Upper lobe of left lung (tissue), 6 donors: Measurements from ENCODE around the gene PPP3CA. TPM values are rescaled to one million over a fixed set of nuclear protein-coding genes. Genes with fewer than 3 reads are reported as not detected.

Source experiments
- ATAC-seq, 2 donors: fragments of 200-7000 bp; cut with Tn5 transposase; one replicate each; pipeline ENCODE4 v1.9.1; 2022; ENCODE audit warnings: mild to moderate bottlenecking in 2 of 2, moderate library complexity in 2 of 2; ENCODE audit not compliant: low FRiP score in 2 of 2
- DNase-seq, 2 donors: peaks; one replicate each; pipeline ENCODE4 v3.0.0-alpha.2; 2019 to 2020
- H3K27ac ChIP-seq, 4 donors: fragments of 200-600 bp; sonication (generic); one replicate each; pipeline ENCODE4 v1.5.1; 2016 to 2019
- H3K27me3 ChIP-seq, 4 donors: fragments of 200-600 bp; sonication (generic); one replicate each; pipeline ENCODE4 v1.5.1; 2017 to 2019
- H3K36me3 ChIP-seq, 4 donors: fragments of 200-600 bp; sonication (generic); one replicate each; pipeline ENCODE4 v1.5.1; 2016 to 2019
- H3K4me1 ChIP-seq, 4 donors: fragments of 200-600 bp; sonication (generic); one replicate each; pipeline ENCODE4 v1.5.1; 2018 to 2019
- H3K4me3 ChIP-seq, 4 donors: fragments of 200-600 bp; sonication (generic); one replicate each; pipeline ENCODE4 v1.5.1; 2017 to 2019; ENCODE audit warnings: mild to moderate bottlenecking in 2 of 4, moderate library complexity in 1 of 4
- H3K9me3 ChIP-seq, 4 donors: fragments of 200-600 bp; sonication (generic); one replicate each; pipeline ENCODE4 v1.5.1; 2018 to 2019
- EP300 ChIP-seq, 4 donors: sonication (generic); formaldehyde crosslinking; IDR thresholded peaks; one replicate each; pipeline ENCODE4 v1.5.1; 2017; ENCODE audit warnings: antibody characterized with exemption in 4 of 4, control low read depth in 2 of 4
- POLR2A ChIP-seq, 4 donors: fragments of 450-650 bp; IDR thresholded peaks; one replicate each; pipeline ENCODE4 v1.5.1; 2016 to 2017; ENCODE audit warnings: antibody characterized with exemption in 4 of 4, mild to moderate bottlenecking in 2 of 4
- POLR2AphosphoS5 ChIP-seq, 2 donors: sonication (generic); formaldehyde crosslinking; IDR thresholded peaks; one replicate each; pipeline ENCODE4 v1.5.1; 2017; ENCODE audit warnings: antibody characterized with exemption in 2 of 2
- WGBS, 2 donors: methylation state at CpG; one replicate each; pipeline ENCODE4 v1.1.5; 2017 to 2018; 5-methylcytosine and 5-hydroxymethylcytosine counted together
- total RNA-seq, 6 donors: library from RNA; depleted of rRNA in 4 of 6; stranded (reverse); fragments of >200 nt in 4 of 6; gene quantifications; one replicate each; pipeline versions ENCODE4 v1.1.0 to v1.2.1, GENCODE V29; 2016 to 2021
- TF ChIP-seq, protein P1 (sequence below), 6 experiments: fragments of 450-650 bp in 4 of 6; fragments of 200-600 bp in 2 of 6; sonication (generic) in 2 of 6; IDR thresholded peaks; one replicate each; pipeline ENCODE4 v1.5.1; 2016 to 2019; ENCODE audit warnings: antibody characterized with exemption in 6 of 6
- donor health status: DM: no; HTN: no; CAD: no; lungs with moderate emphysema.
- donor health status: DM: no; HTN: yes; CAD: no; lungs with severe emphysema.

Gene PPP3CA
- total RNA-seq, 6 donors from 2014 or later: 28.3 to 62.0 (median 50.0) TPM

DNA sequence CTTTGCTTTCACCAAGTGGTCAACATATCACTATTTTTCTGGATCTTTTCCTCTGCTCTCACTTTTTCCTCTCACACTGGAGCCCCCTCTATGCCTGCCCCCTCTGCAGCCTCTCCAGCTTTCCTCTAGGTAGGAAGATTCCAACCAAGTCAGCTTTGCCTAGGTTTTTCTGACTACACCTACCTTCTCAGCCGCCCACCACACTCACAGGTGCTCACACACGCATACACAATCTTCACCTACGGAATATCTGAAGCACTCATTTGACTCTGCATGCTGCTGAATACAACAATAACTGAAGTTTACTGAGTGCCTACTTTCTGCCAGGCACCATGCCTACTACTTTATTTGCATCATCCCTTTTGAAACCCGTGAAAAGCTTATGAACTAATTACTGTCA is 328.0 kb downstream of the PPP3CA start:
- Histone ChIP-seq H3K9me3 (no peaks in the 10 kb centered on the region), H3K4me3 (no peak overlapping the region), H3K4me1 (peaks cover 0 to 17% (median 12%) of the 10 kb centered on the region in 4 donors), H3K36me3 (peaks cover 0 to 5% (median 2%) of the 10 kb centered on the region in 4 donors), H3K27ac (peak overlapping the region in 1 of 4 donors; percentile 52), H3K27me3 (no peaks in the 10 kb centered on the region)
- TF ChIP-seq EP300 (IDR thresholded peaks at IDR 0.05) (no peak), POLR2AphosphoS5 (IDR thresholded peaks at IDR 0.05) (no peak), POLR2A (IDR thresholded peaks at IDR 0.05) (no peak)
- TF ChIP-seq, protein P1, sequence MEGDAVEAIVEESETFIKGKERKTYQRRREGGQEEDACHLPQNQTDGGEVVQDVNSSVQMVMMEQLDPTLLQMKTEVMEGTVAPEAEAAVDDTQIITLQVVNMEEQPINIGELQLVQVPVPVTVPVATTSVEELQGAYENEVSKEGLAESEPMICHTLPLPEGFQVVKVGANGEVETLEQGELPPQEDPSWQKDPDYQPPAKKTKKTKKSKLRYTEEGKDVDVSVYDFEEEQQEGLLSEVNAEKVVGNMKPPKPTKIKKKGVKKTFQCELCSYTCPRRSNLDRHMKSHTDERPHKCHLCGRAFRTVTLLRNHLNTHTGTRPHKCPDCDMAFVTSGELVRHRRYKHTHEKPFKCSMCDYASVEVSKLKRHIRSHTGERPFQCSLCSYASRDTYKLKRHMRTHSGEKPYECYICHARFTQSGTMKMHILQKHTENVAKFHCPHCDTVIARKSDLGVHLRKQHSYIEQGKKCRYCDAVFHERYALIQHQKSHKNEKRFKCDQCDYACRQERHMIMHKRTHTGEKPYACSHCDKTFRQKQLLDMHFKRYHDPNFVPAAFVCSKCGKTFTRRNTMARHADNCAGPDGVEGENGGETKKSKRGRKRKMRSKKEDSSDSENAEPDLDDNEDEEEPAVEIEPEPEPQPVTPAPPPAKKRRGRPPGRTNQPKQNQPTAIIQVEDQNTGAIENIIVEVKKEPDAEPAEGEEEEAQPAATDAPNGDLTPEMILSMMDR (IDR thresholded peaks at IDR 0.05): no peak
- WGBS, 2 donors: 84 to 96% methylated on average over 4 of the region's 4 CpGs
- no peak for DNase-seq
- ATAC-seq: no peak

DNA sequence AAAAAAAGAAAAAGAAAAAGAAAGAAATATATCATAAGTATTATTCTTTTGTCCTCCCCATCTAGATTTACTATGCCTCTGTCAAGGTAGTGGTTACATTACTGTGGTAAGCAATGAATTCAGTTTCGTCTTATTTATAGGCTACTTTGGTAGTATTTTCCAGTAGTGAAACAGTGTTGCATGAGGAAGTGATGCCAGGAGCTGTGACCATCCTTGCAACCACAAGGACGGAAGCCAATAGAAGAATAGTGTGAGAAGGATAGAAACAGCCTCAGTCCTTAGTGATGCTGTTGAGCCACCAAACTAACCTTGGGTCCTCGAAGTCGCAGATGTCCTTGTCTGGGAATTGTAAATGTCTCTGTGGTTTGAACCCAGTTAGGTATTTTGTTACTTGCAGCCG is 328.5 kb downstream of the PPP3CA start:
- Histone ChIP-seq H3K4me3 (no peak overlapping the region), H3K4me1 (peaks cover 0 to 17% (median 12%) of the 10 kb centered on the region in 4 donors), H3K36me3 (peaks cover 0 to 5% (median 2%) of the 10 kb centered on the region in 4 donors), H3K27ac (no peak overlapping the region), H3K9me3 (no peaks in the 10 kb centered on the region), H3K27me3 (no peaks in the 10 kb centered on the region)
- peak in 1 of 2 donors; percentile 60 for ATAC-seq
- DNase-seq: no peak
- TF ChIP-seq POLR2AphosphoS5 (IDR thresholded peaks at IDR 0.05) (no peak), EP300 (IDR thresholded peaks at IDR 0.05) (no peak), POLR2A (IDR thresholded peaks at IDR 0.05) (no peak)
- TF ChIP-seq, protein P1 (IDR thresholded peaks at IDR 0.05): no peak
- 64 to 84% methylated on average over 5 of the region's 5 CpGs for WGBS, 2 donors

DNA sequence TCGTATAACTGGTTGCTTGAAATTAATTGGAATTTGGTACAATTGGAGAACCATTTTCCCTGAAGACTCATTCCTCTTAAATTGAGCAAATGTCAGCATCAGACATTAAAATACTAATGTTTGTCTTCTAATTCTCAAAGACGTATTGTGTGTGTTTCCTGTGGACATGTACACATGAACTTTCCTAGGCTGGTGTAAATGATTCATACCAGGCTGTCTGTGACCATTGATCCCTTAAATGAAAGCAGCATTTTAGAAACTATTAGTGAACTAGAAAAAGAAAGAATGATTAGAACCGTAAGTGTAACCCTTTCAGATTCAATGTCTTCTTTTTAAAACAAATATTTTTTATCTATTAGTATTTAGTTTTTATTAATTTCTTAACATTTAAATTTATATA is 332.9 kb downstream of the PPP3CA start:
- TF ChIP-seq POLR2AphosphoS5 (IDR thresholded peaks at IDR 0.05) (no peak), POLR2A (IDR thresholded peaks at IDR 0.05) (no peak)

DNA sequence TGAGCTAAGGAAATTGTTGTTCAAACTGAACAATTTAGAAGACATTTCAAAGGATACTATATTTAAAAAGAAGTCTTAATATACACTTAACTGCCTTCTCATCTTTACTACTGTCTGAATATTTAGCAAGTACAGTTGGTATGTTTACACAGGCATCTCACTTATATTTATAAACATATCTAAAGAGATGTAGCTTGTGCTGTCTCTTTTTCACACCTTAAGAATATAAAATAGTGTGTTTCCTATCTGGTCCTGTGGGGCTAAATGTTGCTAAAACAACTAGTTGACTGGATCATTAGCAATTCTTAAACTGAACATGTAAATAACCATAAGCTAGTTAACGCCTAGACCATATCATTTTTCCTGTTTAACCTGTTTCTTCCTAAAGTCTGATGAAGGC is 336.3 kb downstream of the PPP3CA start:
- TF ChIP-seq EP300 (IDR thresholded peaks at IDR 0.05) (no peak), POLR2A (IDR thresholded peaks at IDR 0.05) (no peak), POLR2AphosphoS5 (IDR thresholded peaks at IDR 0.05) (no peak)
- TF ChIP-seq, protein P1 (IDR thresholded peaks at IDR 0.05): no peak
- ATAC-seq (no peak), DNase-seq (no peak)
- WGBS, 2 donors: 83 to 93% methylated on average over 1 of the region's 1 CpG
- no peak overlapping the region for H3K4me3 ChIP-seq
- H3K4me1 ChIP-seq: no peaks in the 10 kb centered on the region
- no peaks in the 10 kb centered on the region for H3K36me3 ChIP-seq
- H3K27ac ChIP-seq: no peak overlapping the region
- no peaks in the 10 kb centered on the region for H3K9me3 ChIP-seq
- no peaks in the 10 kb centered on the region for H3K27me3 ChIP-seq

More for the DNA sequence above, 332.9 kb downstream of the PPP3CA start:
- Histone ChIP-seq H3K27me3 (no peaks in the 10 kb centered on the region), H3K36me3 (no peaks in the 10 kb centered on the region), H3K27ac (no peak overlapping the region), H3K9me3 (no peaks in the 10 kb centered on the region), H3K4me1 (no peaks in the 10 kb centered on the region), H3K4me3 (no peak overlapping the region)
- DNase-seq (no peak), ATAC-seq (no peak)
- 66 to 70% methylated on average over 3 of the region's 3 CpGs for WGBS, 2 donors

GRCh38 chr4:101009471-101009870 is 337.9 kb downstream of the PPP3CA start:
- ATAC-seq: no peak
- H3K27ac ChIP-seq: no peak overlapping the region
- no peak for DNase-seq
- no peaks in the 10 kb centered on the region for H3K27me3 ChIP-seq
- no peaks in the 10 kb centered on the region for H3K36me3 ChIP-seq
- TF ChIP-seq, protein P1 (IDR thresholded peaks at IDR 0.05): no peak
- WGBS, 2 donors: 81 to 83% methylated on average over 2 of the region's 2 CpGs
- H3K9me3 ChIP-seq: no peaks in the 10 kb centered on the region
- H3K4me3 ChIP-seq: no peak overlapping the region
- no peaks in the 10 kb centered on the region for H3K4me1 ChIP-seq
